A549 (cell line): Measurements from ENCODE around the gene NPHS2.

Experiments used
- EP300 ChIP-seq, 2 experiments: fragments of >200 bp; sonication (Bioruptor Twin); formaldehyde crosslinking; IDR thresholded peaks; 2 replicates in 1 of 2; 3 replicates in 1 of 2; pipeline ENCODE4 v1.6.1; 2016 to 2017
- ESRRA ChIP-seq: fragments of 150-350 bp; IDR thresholded peaks from 2 replicates; pipeline ENCODE4 v1.6.1; 2014; ENCODE audit warnings: mild to moderate bottlenecking, low read length, borderline replicate concordance
- MYC ChIP-seq: IDR thresholded peaks from 2 replicates; pipeline ENCODE4 v1.6.1; 2012; ENCODE audit warnings: mild to moderate bottlenecking, inconsistent platforms, low read length, improper control_type of control experiment, borderline replicate concordance
- PBX3 ChIP-seq: IDR thresholded peaks from 2 replicates; pipeline ENCODE4 v1.6.1; 2012
- POLR2A ChIP-seq: IDR thresholded peaks from 2 replicates; pipeline ENCODE4 v1.6.1; 2012; ENCODE audit warnings: mild to moderate bottlenecking, low read length
- REST ChIP-seq: fragments of 200-600 bp; sonication (generic); IDR thresholded peaks from 2 replicates; pipeline ENCODE4 v1.6.1; 2016; ENCODE audit warnings: antibody characterized with exemption, mild to moderate bottlenecking, moderate library complexity
- ZFP36 ChIP-seq: fragments of 450-650 bp; IDR thresholded peaks from 2 replicates; pipeline ENCODE4 v1.6.1; 2014; ENCODE audit warnings: borderline replicate concordance; ENCODE audit not compliant: partially characterized antibody
- TF ChIP-seq, protein P1 (sequence below): fragments of >200 bp; sonication (Bioruptor Twin); formaldehyde crosslinking; IDR thresholded peaks from 3 replicates; pipeline ENCODE4 v1.5.1; 2016

DNA sequence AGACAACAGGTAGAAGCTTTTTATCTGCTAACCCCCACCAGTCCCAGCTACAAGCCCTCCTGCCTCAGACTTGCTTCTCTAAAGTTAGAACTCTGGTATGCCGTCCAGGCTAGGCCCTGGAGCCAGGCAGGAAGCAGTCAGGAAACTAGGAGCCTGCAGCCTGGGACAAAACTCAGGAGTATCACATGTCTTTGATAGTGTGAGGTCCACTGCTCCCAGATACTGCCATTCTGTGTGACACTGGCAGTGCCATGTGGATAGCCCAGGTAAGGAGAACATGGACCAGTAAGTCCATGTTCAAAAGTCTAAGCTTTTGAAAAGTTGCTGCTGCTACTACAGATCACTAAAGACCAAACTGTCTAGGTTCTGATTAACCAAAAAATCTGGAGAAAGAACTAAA is 45.4 kb downstream of the NPHS2 start:
- TF ChIP-seq, protein P1, sequence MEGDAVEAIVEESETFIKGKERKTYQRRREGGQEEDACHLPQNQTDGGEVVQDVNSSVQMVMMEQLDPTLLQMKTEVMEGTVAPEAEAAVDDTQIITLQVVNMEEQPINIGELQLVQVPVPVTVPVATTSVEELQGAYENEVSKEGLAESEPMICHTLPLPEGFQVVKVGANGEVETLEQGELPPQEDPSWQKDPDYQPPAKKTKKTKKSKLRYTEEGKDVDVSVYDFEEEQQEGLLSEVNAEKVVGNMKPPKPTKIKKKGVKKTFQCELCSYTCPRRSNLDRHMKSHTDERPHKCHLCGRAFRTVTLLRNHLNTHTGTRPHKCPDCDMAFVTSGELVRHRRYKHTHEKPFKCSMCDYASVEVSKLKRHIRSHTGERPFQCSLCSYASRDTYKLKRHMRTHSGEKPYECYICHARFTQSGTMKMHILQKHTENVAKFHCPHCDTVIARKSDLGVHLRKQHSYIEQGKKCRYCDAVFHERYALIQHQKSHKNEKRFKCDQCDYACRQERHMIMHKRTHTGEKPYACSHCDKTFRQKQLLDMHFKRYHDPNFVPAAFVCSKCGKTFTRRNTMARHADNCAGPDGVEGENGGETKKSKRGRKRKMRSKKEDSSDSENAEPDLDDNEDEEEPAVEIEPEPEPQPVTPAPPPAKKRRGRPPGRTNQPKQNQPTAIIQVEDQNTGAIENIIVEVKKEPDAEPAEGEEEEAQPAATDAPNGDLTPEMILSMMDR: no peak
- no peak for TF ChIP-seq ESRRA
- TF ChIP-seq REST: no peak
- no peak for TF ChIP-seq EP300 (IDR thresholded peaks at IDR 0.05)
- TF ChIP-seq MYC: no peak
- no peak for TF ChIP-seq PBX3
- no peak for TF ChIP-seq ZFP36
- no peak for TF ChIP-seq POLR2A
